Effector memory CD4-positive, alpha-beta T cell (primary cell): Measurements from ENCODE around the gene KITLG.
"Not testable (repeated sequence)": the region's sequence is repeated elsewhere in the genome, so short reads cannot be mapped to it uniquely, and the experiment has no call there.

ENCODE experiments used
- DNase-seq, 3 donors: peaks; one replicate each; pipeline ENCODE4 v3.0.0-alpha.2; 2020
- H3K27ac ChIP-seq: 2 replicates; pipeline ENCODE4 v1.7.0; 2013; ENCODE audit warnings: mild to moderate bottlenecking, low read length, moderate library complexity; ENCODE audit not compliant: insufficient read depth, poor library complexity, severe bottlenecking
- H3K27me3 ChIP-seq: replicated peaks from 2 replicates; pipeline ENCODE4 v1.7.0; 2013; ENCODE audit warnings: mild to moderate bottlenecking, low read length; ENCODE audit not compliant: insufficient read depth, control insufficient read depth, poor library complexity, severe bottlenecking
- H3K36me3 ChIP-seq: 2 replicates; pipeline ENCODE4 v1.7.0; 2013; ENCODE audit warnings: mild to moderate bottlenecking, low read length, moderate library complexity; ENCODE audit not compliant: control insufficient read depth, insufficient read depth
- H3K4me1 ChIP-seq: 2 replicates; pipeline ENCODE4 v1.7.0; 2013; ENCODE audit warnings: low read length, mild to moderate bottlenecking; ENCODE audit not compliant: control insufficient read depth, insufficient read depth, poor library complexity, severe bottlenecking
- H3K4me3 ChIP-seq: 2 replicates; pipeline ENCODE4 v1.7.0; 2013; ENCODE audit warnings: low read length, low read depth, mild to moderate bottlenecking; ENCODE audit not compliant: insufficient read depth, poor library complexity, severe bottlenecking
- H3K9me3 ChIP-seq: 2 replicates; pipeline ENCODE4 v1.7.0; 2013; ENCODE audit warnings: mild to moderate bottlenecking, low read length, moderate library complexity; ENCODE audit not compliant: control insufficient read depth

The KITLG gene

GRCh38 chr12:88562151-88562550 is 18.1 kb downstream of the KITLG start:
- no peaks in the 10 kb centered on the region for H3K27me3 ChIP-seq
- no peak for DNase-seq
- no peaks in the 10 kb centered on the region for H3K4me1 ChIP-seq
- H3K4me3 ChIP-seq: no peak overlapping the region
- H3K9me3 ChIP-seq: no peaks in the 10 kb centered on the region
- H3K27ac ChIP-seq: no peak overlapping the region
- no peaks in the 10 kb centered on the region for H3K36me3 ChIP-seq

- Histone ChIP-seq H3K9me3 (no peaks in the 10 kb centered on the region), H3K4me1 (no peaks in the 10 kb centered on the region), H3K4me3 (no peak overlapping the region), H3K27ac (no peak overlapping the region), H3K36me3 (no peaks in the 10 kb centered on the region), H3K27me3 (no peaks in the 10 kb centered on the region)
- no peak for DNase-seq
These were observed 20.5 kb downstream of the KITLG start for GRCh38 chr12:88559772-88560171.

DNA sequence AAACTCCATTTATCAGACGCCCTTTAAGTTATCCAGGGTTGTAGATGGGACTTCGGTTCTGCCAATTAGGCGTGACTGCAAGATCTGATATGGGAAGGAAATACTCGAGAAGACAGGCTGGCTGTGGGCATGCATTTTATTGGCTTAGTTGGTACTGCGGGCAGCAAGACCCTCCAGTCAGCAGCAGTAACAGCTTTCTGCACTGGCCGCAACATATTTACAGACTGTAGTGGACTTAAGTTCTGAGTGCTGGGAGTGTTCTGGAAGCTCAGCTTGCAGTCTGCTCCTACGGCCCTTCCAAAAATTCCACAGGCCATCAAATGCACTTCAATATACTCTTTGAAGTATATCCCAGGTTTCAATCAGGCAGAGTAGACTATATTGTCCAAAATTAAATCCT is 21.1 kb downstream of the KITLG start:
- H3K4me3 ChIP-seq: no peak overlapping the region
- no peaks in the 10 kb centered on the region for H3K27me3 ChIP-seq
- H3K4me1 ChIP-seq: no peaks in the 10 kb centered on the region
- H3K27ac ChIP-seq: no peak overlapping the region
- DNase-seq: no peak
- no peaks in the 10 kb centered on the region for H3K9me3 ChIP-seq
- H3K36me3 ChIP-seq: no peaks in the 10 kb centered on the region

DNA sequence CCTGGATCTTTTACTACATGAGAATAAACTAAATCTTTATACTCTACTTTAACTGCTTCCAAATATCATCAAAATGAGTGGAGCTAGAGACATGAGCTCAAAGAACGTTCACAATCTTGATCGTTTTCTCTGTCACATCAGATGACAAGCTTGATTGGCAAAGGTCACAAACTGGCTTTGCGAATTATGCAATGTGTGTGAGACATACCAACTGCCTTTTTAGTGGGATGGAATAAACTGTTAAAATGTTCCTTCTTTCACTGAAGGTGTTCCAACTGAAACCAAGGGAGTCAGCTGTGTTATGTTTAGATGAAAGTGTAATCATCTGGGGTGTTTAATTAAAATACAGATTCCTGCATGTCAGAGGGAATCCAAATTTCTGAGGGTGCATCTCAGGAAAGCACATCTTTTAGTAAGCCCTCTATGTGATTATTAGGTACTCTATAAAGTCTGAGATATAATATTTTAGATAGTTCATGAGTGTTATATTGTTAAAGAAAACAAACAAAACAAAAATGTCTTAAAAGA is 21.9 kb downstream of the KITLG start:
- H3K4me1 ChIP-seq: no peaks in the 10 kb centered on the region
- H3K4me3 ChIP-seq: no peak overlapping the region
- H3K9me3 ChIP-seq: no peaks in the 10 kb centered on the region
- H3K36me3 ChIP-seq: no peaks in the 10 kb centered on the region
- no peaks in the 10 kb centered on the region for H3K27me3 ChIP-seq
- H3K27ac ChIP-seq: no peak overlapping the region
- no peak for DNase-seq

DNA sequence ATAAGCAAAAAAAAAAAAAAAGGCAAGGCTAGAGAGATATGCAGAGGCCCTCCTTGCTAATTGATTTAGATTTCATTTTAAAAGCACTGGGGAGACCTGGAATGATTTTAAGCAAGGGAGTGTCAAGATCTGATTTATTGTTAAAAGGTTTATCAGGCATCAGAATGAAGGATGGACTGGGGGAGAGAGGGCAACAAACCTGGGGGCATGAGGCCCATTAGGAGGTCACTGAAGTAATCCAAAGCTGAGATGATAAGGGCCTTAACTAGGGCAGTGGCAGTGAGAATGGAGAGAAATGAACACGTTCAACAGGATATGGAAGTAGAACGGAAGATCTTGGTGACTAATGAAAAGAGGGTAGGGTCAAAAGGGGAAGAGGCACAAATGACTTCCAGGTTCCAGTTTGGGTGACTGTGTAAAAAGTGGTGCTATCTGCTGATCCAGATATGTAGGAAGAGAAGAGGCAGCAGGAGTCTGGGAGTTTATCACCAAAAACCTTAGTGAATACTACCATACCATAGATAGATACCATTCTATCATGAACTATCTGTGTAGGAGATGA is 24.0 kb downstream of the KITLG start:
- H3K36me3 ChIP-seq: no peaks in the 10 kb centered on the region
- no peaks in the 10 kb centered on the region for H3K27me3 ChIP-seq
- no peak overlapping the region for H3K4me3 ChIP-seq
- H3K27ac ChIP-seq: no peak overlapping the region
- no peaks in the 10 kb centered on the region for H3K9me3 ChIP-seq
- no peak for DNase-seq
- H3K4me1 ChIP-seq: no peaks in the 10 kb centered on the region

GRCh38 chr12:88553941-88554658 is 26.2 kb downstream of the KITLG start:
- no peak overlapping the region for H3K4me3 ChIP-seq
- no peaks in the 10 kb centered on the region for H3K27me3 ChIP-seq
- H3K9me3 ChIP-seq: no peaks in the 10 kb centered on the region
- H3K36me3 ChIP-seq: no peaks in the 10 kb centered on the region
- H3K27ac ChIP-seq: no peak overlapping the region
- no peaks in the 10 kb centered on the region for H3K4me1 ChIP-seq
- no peak for DNase-seq

GRCh38 chr12:88552610-88553079 is 27.6 kb downstream of the KITLG start:
- no peaks in the 10 kb centered on the region for H3K4me1 ChIP-seq
- DNase-seq: no peak
- H3K4me3 ChIP-seq: no peak overlapping the region
- H3K27me3 ChIP-seq: no peaks in the 10 kb centered on the region
- H3K9me3 ChIP-seq: no peaks in the 10 kb centered on the region
- H3K36me3 ChIP-seq: no peaks in the 10 kb centered on the region
- no peak overlapping the region for H3K27ac ChIP-seq

- no peaks in the 10 kb centered on the region for H3K27me3 ChIP-seq
- H3K4me3 ChIP-seq: no peak overlapping the region
- H3K27ac ChIP-seq: no peak overlapping the region
- no peak for DNase-seq
- H3K4me1 ChIP-seq: no peaks in the 10 kb centered on the region
- no peaks in the 10 kb centered on the region for H3K9me3 ChIP-seq
- no peaks in the 10 kb centered on the region for H3K36me3 ChIP-seq
These were observed 30.3 kb downstream of the KITLG start for GRCh38 chr12:88549929-88550328.

DNA sequence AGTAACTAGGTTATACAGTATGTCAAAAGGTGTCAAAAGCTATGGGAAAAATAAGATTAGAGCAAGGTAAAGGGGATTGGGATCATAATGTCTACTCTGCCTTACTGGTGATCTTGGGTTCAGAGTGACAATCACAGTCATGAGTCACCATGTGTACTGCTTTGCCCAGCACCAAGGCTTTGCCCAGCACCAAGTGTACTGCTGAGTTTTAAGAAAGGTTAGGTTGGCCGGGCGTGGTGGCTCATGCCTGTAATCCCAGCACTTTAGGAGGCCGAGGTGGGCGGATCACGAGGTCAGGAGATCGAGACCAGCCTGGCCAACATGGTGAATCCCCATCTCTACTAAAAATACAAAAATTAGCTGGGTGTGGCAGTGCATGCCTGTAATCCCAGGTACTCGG is 32.3 kb downstream of the KITLG start:
- not testable (repeated sequence) for H3K9me3 ChIP-seq, DNase-seq, H3K4me3 ChIP-seq, H3K27me3 ChIP-seq, H3K27ac ChIP-seq, H3K4me1 ChIP-seq, H3K36me3 ChIP-seq

GRCh38 chr12:88546853-88547252 is 33.4 kb downstream of the KITLG start:
- Histone ChIP-seq H3K36me3 (no peaks in the 10 kb centered on the region), H3K27ac (no peak overlapping the region), H3K4me1 (no peaks in the 10 kb centered on the region), H3K4me3 (no peak overlapping the region), H3K27me3 (no peaks in the 10 kb centered on the region), H3K9me3 (no peaks in the 10 kb centered on the region)
- DNase-seq: no peak
